NT2/D1 (cell line): ENCODE data around the gene DOCK10.

Source experiments
- SUZ12 ChIP-seq: IDR thresholded peaks from 2 replicates; pipeline ENCODE4 v1.6.1; 2011; ENCODE audit not compliant: insufficient read length, insufficient read depth; ENCODE audit errors: extremely low read depth
- YY1 ChIP-seq: IDR thresholded peaks from 2 replicates; pipeline ENCODE4 v1.6.1; 2011; ENCODE audit not compliant: insufficient read length, insufficient read depth
- ZNF274 ChIP-seq: IDR thresholded peaks from 2 replicates; pipeline ENCODE4 v1.6.1; 2011; ENCODE audit warnings: mild to moderate bottlenecking, low read depth, low read length

DNA sequence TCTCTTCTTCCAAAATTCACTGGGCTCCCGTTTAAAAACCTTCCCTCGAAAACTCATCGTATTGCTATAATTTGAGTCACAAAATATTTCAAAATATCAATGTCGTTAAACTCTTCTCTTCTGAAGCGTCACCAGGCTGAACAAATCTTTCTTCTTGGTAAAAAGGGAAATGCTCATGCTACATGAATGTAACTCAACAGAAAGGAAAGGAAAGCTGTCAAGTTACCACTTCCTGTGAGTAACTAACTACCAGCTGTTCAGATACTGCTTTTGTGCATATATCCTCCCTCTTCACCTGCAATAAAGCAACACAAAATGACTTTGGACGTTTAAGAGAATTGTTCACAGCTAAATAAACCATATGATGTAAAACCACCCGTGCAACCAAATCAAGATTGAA lies 95.4 kb downstream of the DOCK10 start:
- TF ChIP-seq YY1: no peak
- TF ChIP-seq ZNF274: no peak
- no peak for TF ChIP-seq SUZ12
